Measurements from ENCODE around the gene MAST2. TPM values are rescaled to one million over a fixed set of nuclear protein-coding genes. Genes with fewer than 3 reads are reported as not detected.

The MAST2 gene
- total and polyA plus RNA-seq, 9 of the 15 experiments (the other 6 are each of a cell fraction or from before 2014, with no cell fraction given): 0.73 to 32.0 (median 17.8) TPM

DNA sequence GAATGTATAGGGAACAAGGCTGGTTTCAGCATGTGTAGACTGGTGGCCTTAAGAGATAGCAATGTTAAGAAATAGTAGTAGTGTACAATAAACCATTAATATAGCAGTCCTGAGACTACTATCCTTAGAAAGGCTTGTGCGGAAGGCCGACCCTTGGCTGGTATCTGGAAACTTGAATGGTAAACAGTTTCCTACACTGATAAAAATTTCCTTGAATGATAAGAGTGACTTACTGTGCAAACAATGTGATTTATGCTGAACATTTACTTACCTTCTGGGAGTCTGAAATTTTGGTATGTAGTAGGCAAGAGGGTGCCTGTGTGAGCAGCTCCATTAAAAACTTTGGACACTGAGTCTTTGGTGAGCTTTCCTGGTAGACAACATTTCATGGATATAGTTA, 44.7 kb downstream of the MAST2 start:
- in situ Hi-C loops (cut with MboI) (no loop called here), intact Hi-C loops (cut with micrococcal nuclease) (no loop called here)
- no TSS peak for BruUV-seq (replicated peaks)
- H3K27ac ChIP-seq (ENCODE audit: extremely low read depth, low read depth, low read length): no peak overlapping the region
- no peaks in the 10 kb centered on the region for H3K9me1 ChIP-seq (ENCODE audit: control insufficient read depth, insufficient read depth, low read length)
- 0 out of 3 replicates have a peak, but pooled peaks cover 6% of the 10 kb centered on the region for H3K36me3 ChIP-seq (ENCODE audit: control insufficient read depth, insufficient read depth, low read length)
- no peak overlapping the region for H3K4me3 ChIP-seq
- no peaks in the 10 kb centered on the region for H4K20me1 ChIP-seq (replicated peaks; ENCODE audit: control insufficient read depth, insufficient read depth, low read length)
- no peak for FAIRE-seq
- peaks cover 2% of the 10 kb centered on the region; the same call in 1 of the 2 replicates for H3K9me3 ChIP-seq (replicated peaks; ENCODE audit: control insufficient read depth, insufficient read depth, low read depth, low read length)
- 64% methylated on average over 2 of the region's 2 CpGs for WGBS (ENCODE audit: insufficient coverage, low coverage, missing lambda C conversion rate)
- H3K4me2 ChIP-seq (ENCODE audit: insufficient read depth, low read length): no peak overlapping the region
- CTCF ChIA-PET (ENCODE audit: low intra/inter-chr PET ratio): no interaction called here
- H2AFZ ChIP-seq (ENCODE audit: low read depth, low read length): no peak overlapping the region
- DNase-seq (ENCODE audit: extremely low read depth in 1 of 4, low spot score in 3 of 4): no peak
- ATAC-seq: no peak
- POLR2A ChIA-PET: no interaction called here
- peaks cover 0 to 3% of the 10 kb centered on the region in 2 experiments; a peak in 1 of 5 replicates for H3K4me1 ChIP-seq (replicated peaks in 1 of 2; ENCODE audit: control insufficient read depth in 2 of 2, insufficient read depth in 2 of 2, low read length in 2 of 2)
- peaks cover 17% of the 10 kb centered on the region; the same call in 1 of the 3 replicates for H3K79me2 ChIP-seq (ENCODE audit: control insufficient read depth, insufficient read depth, low read length)
- H3K9ac ChIP-seq (ENCODE audit: insufficient read depth in 1 of 2, low read depth in 2 of 2, low read length in 2 of 2): no peak overlapping the region
- no peaks in the 10 kb centered on the region for H3K27me3 ChIP-seq (ENCODE audit: control insufficient read depth in 2 of 2, insufficient read depth in 2 of 2, low read length in 2 of 2)
- TF ChIP-seq, protein P1, sequence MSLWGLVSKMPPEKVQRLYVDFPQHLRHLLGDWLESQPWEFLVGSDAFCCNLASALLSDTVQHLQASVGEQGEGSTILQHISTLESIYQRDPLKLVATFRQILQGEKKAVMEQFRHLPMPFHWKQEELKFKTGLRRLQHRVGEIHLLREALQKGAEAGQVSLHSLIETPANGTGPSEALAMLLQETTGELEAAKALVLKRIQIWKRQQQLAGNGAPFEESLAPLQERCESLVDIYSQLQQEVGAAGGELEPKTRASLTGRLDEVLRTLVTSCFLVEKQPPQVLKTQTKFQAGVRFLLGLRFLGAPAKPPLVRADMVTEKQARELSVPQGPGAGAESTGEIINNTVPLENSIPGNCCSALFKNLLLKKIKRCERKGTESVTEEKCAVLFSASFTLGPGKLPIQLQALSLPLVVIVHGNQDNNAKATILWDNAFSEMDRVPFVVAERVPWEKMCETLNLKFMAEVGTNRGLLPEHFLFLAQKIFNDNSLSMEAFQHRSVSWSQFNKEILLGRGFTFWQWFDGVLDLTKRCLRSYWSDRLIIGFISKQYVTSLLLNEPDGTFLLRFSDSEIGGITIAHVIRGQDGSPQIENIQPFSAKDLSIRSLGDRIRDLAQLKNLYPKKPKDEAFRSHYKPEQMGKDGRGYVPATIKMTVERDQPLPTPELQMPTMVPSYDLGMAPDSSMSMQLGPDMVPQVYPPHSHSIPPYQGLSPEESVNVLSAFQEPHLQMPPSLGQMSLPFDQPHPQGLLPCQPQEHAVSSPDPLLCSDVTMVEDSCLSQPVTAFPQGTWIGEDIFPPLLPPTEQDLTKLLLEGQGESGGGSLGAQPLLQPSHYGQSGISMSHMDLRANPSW (CRISPR knock-in tag; IDR thresholded peaks at IDR 0.05): no peak
- peak; percentile 34; the same call in 1 of the 2 replicates for TF ChIP-seq TCF3 (CRISPR knock-in tag; IDR thresholded peaks at IDR 0.05)

GRCh38 chr1:45848714-45849113, 45.3 kb downstream of the MAST2 start:
- H3K4me1 ChIP-seq (replicated peaks in 1 of 2; ENCODE audit: control insufficient read depth in 2 of 2, insufficient read depth in 2 of 2, low read length in 2 of 2): no peaks in the 10 kb centered on the region; a peak in 1 of 5 replicates
- ATAC-seq: no peak
- H3K27me3 ChIP-seq (ENCODE audit: control insufficient read depth in 2 of 2, insufficient read depth in 2 of 2, low read length in 2 of 2): no peaks in the 10 kb centered on the region
- 0 out of 3 replicates have a peak, but pooled peaks cover 6% of the 10 kb centered on the region for H3K36me3 ChIP-seq (ENCODE audit: control insufficient read depth, insufficient read depth, low read length)
- H3K9me1 ChIP-seq (ENCODE audit: control insufficient read depth, insufficient read depth, low read length): no peaks in the 10 kb centered on the region
- POLR2A ChIA-PET: no interaction called here
- CTCF ChIA-PET (ENCODE audit: low intra/inter-chr PET ratio): no interaction called here
- no peak for FAIRE-seq
- H3K27ac ChIP-seq (ENCODE audit: extremely low read depth, low read depth, low read length): no peak overlapping the region
- H3K4me3 ChIP-seq: no peak overlapping the region
- intact Hi-C loops (cut with micrococcal nuclease) (no loop called here), in situ Hi-C loops (cut with MboI) (no loop called here)
- H3K4me2 ChIP-seq (ENCODE audit: insufficient read depth, low read length): no peak overlapping the region
- H4K20me1 ChIP-seq (replicated peaks; ENCODE audit: control insufficient read depth, insufficient read depth, low read length): no peaks in the 10 kb centered on the region
- no peak overlapping the region for H2AFZ ChIP-seq (ENCODE audit: low read depth, low read length)
- BruUV-seq (replicated peaks): no TSS peak
- no peak for DNase-seq (ENCODE audit: extremely low read depth in 1 of 4, low spot score in 3 of 4)
- H3K9me3 ChIP-seq (replicated peaks; ENCODE audit: control insufficient read depth, insufficient read depth, low read depth, low read length): peaks cover 2% of the 10 kb centered on the region; the same call in 1 of the 2 replicates
- H3K9ac ChIP-seq (ENCODE audit: insufficient read depth in 1 of 2, low read depth in 2 of 2, low read length in 2 of 2): no peak overlapping the region
- H3K79me2 ChIP-seq (ENCODE audit: control insufficient read depth, insufficient read depth, low read length): peaks cover 17% of the 10 kb centered on the region; the same call in 1 of the 3 replicates
- WGBS (ENCODE audit: insufficient coverage, low coverage, missing lambda C conversion rate): 85% methylated on average over 2 of the region's 2 CpGs
- TF ChIP-seq, protein P1 (CRISPR knock-in tag; IDR thresholded peaks at IDR 0.05): no peak
- TF ChIP-seq ATF3 (IDR thresholded peaks at IDR 0.05): no peak
- no peak for TF ChIP-seq ATF3 (CRISPR knock-in tag; conservative IDR thresholded peaks at IDR 0.05)
- no peak for TF ChIP-seq ZNF431 (CRISPR knock-in tag; IDR thresholded peaks at IDR 0.05)
- no peak for TF ChIP-seq ZNF644 (tag; IDR thresholded peaks at IDR 0.05; ENCODE audit: low read depth)
- TF ChIP-seq MBD2 (IDR thresholded peaks at IDR 0.05; ENCODE audit: borderline replicate concordance, low read depth): no peak
- TF ChIP-seq TAL1 (IDR thresholded peaks at IDR 0.05): no peak
- TF ChIP-seq GATAD2B (IDR thresholded peaks at IDR 0.05; ENCODE audit: borderline replicate concordance): no peak
- no peak for TF ChIP-seq EHMT2 (IDR thresholded peaks at IDR 0.05)
